ENCODE results near the gene AP4B1.

The AP4B1 gene

GRCh38 chr1:113895098-113895497 is 9.5 kb downstream of the AP4B1 start:
- Histone ChIP-seq H3K36me3 (peaks cover 35 to 56% (median 42%) of the 10 kb centered on the region in 3 donors), H3K9me3 (no peaks in the 10 kb centered on the region), H3K4me1 (peaks cover 0 to 15% (median 4%) of the 10 kb centered on the region in 4 donors), H3K4me3 (no peak overlapping the region), H3K27me3 (no peaks in the 10 kb centered on the region), H3K27ac (no peak overlapping the region)
- TF ChIP-seq CTCF (IDR thresholded peaks at IDR 0.05) = no peak
- no peak for DNase-seq
- intact Hi-C loops (cut with DNase I; ENCODE audit: low total_unique reads) = loop anchor here (10.0 kb wide), 1 partner anchor 50 kb away; no protein-coding TSS in a partner anchor

- peaks cover 34 to 48% (median 40%) of the 10 kb centered on the region in 3 donors for H3K36me3 ChIP-seq
- peaks cover 0 to 3% (median 0%) of the 10 kb centered on the region in 4 donors for H3K4me1 ChIP-seq
- intact Hi-C loops (cut with DNase I; ENCODE audit: low total_unique reads) = loop anchor here (10.0 kb wide), 1 partner anchor 48 kb away; no protein-coding TSS in a partner anchor
- TF ChIP-seq CTCF (IDR thresholded peaks at IDR 0.05) = no peak
- H3K27ac ChIP-seq = no peak overlapping the region
- no peaks in the 10 kb centered on the region for H3K9me3 ChIP-seq
- no peaks in the 10 kb centered on the region for H3K27me3 ChIP-seq
- no peak overlapping the region for H3K4me3 ChIP-seq
- no peak for DNase-seq
Observed at GRCh38 chr1:113893267-113893666, 11.3 kb downstream of the AP4B1 start.

GRCh38 chr1:113891631-113892220 is 12.9 kb downstream of the AP4B1 start:
- H3K4me3 ChIP-seq = no peak overlapping the region
- H3K27ac ChIP-seq = no peak overlapping the region
- no peaks in the 10 kb centered on the region for H3K4me1 ChIP-seq
- no peaks in the 10 kb centered on the region for H3K9me3 ChIP-seq
- intact Hi-C loops (cut with DNase I; ENCODE audit: low total_unique reads) = loop anchor here (10.0 kb wide), 1 partner anchor 47 kb away; no protein-coding TSS in a partner anchor
- H3K27me3 ChIP-seq = no peaks in the 10 kb centered on the region
- H3K36me3 ChIP-seq = peaks cover 18 to 33% (median 26%) of the 10 kb centered on the region in 3 donors
- no peak for DNase-seq
- TF ChIP-seq CTCF (IDR thresholded peaks at IDR 0.05) = no peak

GRCh38 chr1:113890816-113891215 is 13.8 kb downstream of the AP4B1 start:
- Histone ChIP-seq H3K4me3 (no peak overlapping the region), H3K4me1 (no peaks in the 10 kb centered on the region), H3K36me3 (peaks cover 9 to 24% (median 17%) of the 10 kb centered on the region in 3 donors), H3K27ac (no peak overlapping the region), H3K9me3 (no peaks in the 10 kb centered on the region), H3K27me3 (no peaks in the 10 kb centered on the region)
- no peak for DNase-seq
- no peak for TF ChIP-seq CTCF (IDR thresholded peaks at IDR 0.05)
- intact Hi-C loops (cut with DNase I; ENCODE audit: low total_unique reads) = loop anchor here (10.0 kb wide), 1 partner anchor 46 kb away; no protein-coding TSS in a partner anchor

GRCh38 chr1:113887402-113888175 is 17.0 kb downstream of the AP4B1 start, which contains the start of gene BCL2L15:
Gene BCL2L15 (minus strand): TSS chr1:113887581. CDS start chr1:113887375, 206 bp downstream.
- H3K27ac ChIP-seq = no peak within 1 kb of the TSS
- no peaks in the 10 kb centered on the region for H3K9me3 ChIP-seq
- no peak within 1 kb of the TSS for H3K4me3 ChIP-seq
- no peaks in the 10 kb centered on the region for H3K4me1 ChIP-seq
- no peak for DNase-seq
- no peaks in the 10 kb centered on the region for H3K36me3 ChIP-seq
- TF ChIP-seq CTCF (IDR thresholded peaks at IDR 0.05) = no peak
- intact Hi-C loops (cut with DNase I; ENCODE audit: low total_unique reads) = no loop called here
- H3K27me3 ChIP-seq = no peaks in the 10 kb centered on the region

Data from tibial artery (tissue), 4 donors.